Kidney capillary endothelial cell (primary cell): ENCODE data around the gene EZH2.

Source experiments
- DNase-seq: peaks from one replicate; pipeline ENCODE4 v3.0.0-alpha.2; 2018; ENCODE audit warnings: low spot score

EZH2 gene

GRCh38 chr7:148884049-148884298 is at the start of gene EZH2:
EZH2 (minus strand) TSS chr7:148884291; CDS start chr7:148847298, 36,993 bp downstream.
- no peak for DNase-seq

GRCh38 chr7:148931470-148931869 is 47.4 kb upstream of the EZH2 start:
- no peak for DNase-seq

GRCh38 chr7:148930335-148930734 is 46.2 kb upstream of the EZH2 start:
- DNase-seq: no peak

GRCh38 chr7:148929176-148929575 is 45.1 kb upstream of the EZH2 start:
- DNase-seq: no peak

GRCh38 chr7:148927123-148928045 is 43.3 kb upstream of the EZH2 start:
- DNase-seq: no peak

- DNase-seq: no peak
Measured at GRCh38 chr7:148925836-148926235, 41.7 kb upstream of the EZH2 start.

GRCh38 chr7:148924011-148924410 is 39.9 kb upstream of the EZH2 start:
- no peak for DNase-seq

GRCh38 chr7:148921806-148922205 is 37.7 kb upstream of the EZH2 start:
- DNase-seq: no peak

- no peak for DNase-seq
Measured at GRCh38 chr7:148921189-148921588, 37.1 kb upstream of the EZH2 start.

GRCh38 chr7:148919859-148920258 is 35.8 kb upstream of the EZH2 start:
- no peak for DNase-seq

GRCh38 chr7:148918058-148918596 is 34.0 kb upstream of the EZH2 start:
- DNase-seq: no peak

- no peak for DNase-seq
Measured at GRCh38 chr7:148916186-148916585, 32.1 kb upstream of the EZH2 start.

- no peak for DNase-seq
Measured at GRCh38 chr7:148915211-148915610, 31.1 kb upstream of the EZH2 start.

GRCh38 chr7:148914208-148914777 is 30.2 kb upstream of the EZH2 start:
- no peak for DNase-seq

- no peak for DNase-seq
Measured at GRCh38 chr7:148912758-148913541, 28.9 kb upstream of the EZH2 start.

GRCh38 chr7:148912151-148912550 is 28.1 kb upstream of the EZH2 start:
- DNase-seq: no peak

GRCh38 chr7:148911626-148912025 is 27.5 kb upstream of the EZH2 start:
- DNase-seq: no peak

- DNase-seq: no peak
Measured at GRCh38 chr7:148909568-148909967, 25.5 kb upstream of the EZH2 start.

GRCh38 chr7:148906707-148907498 is 22.8 kb upstream of the EZH2 start:
- no peak for DNase-seq

GRCh38 chr7:148905093-148905666 is 21.1 kb upstream of the EZH2 start:
- DNase-seq: no peak

GRCh38 chr7:148903504-148903903 is 19.4 kb upstream of the EZH2 start:
- DNase-seq: no peak

GRCh38 chr7:148901178-148901577 is 17.1 kb upstream of the EZH2 start:
- no peak for DNase-seq
